IPS-NIHi7 (cell line): ENCODE results near the gene ABCA5.
A peak's percentile ranks its signal among the peaks of the same experiment; 100 is the strongest.

Source experiments
- DNase-seq: peaks from one replicate; pipeline ENCODE4 v3.0.0; 2012; ENCODE audit warnings: mixed read lengths; ENCODE audit errors: extremely low spot score

Gene ABCA5

GRCh38 chr17:69268543-69269014, 58.4 kb downstream of the ABCA5 start:
- no peak for DNase-seq

GRCh38 chr17:69267219-69267618, 59.7 kb downstream of the ABCA5 start:
- no peak for DNase-seq

- DNase-seq, result no peak
Observed at GRCh38 chr17:69265873-69266272, 61.1 kb downstream of the ABCA5 start.

- DNase-seq, result no peak
Observed at GRCh38 chr17:69254187-69254586, 72.7 kb downstream of the ABCA5 start.

GRCh38 chr17:69250641-69251040, 76.3 kb downstream of the ABCA5 start:
- no peak for DNase-seq

GRCh38 chr17:69246726-69247375, 80.1 kb downstream of the ABCA5 start:
- DNase-seq, result peak; percentile 17

- no peak for DNase-seq
Observed at GRCh38 chr17:69246202-69246601, 80.7 kb downstream of the ABCA5 start.

GRCh38 chr17:69245617-69246016, 81.3 kb downstream of the ABCA5 start:
- no peak for DNase-seq

GRCh38 chr17:69239611-69240600, 87.0 kb downstream of the ABCA5 start:
- no peak for DNase-seq

- no peak for DNase-seq
Observed at GRCh38 chr17:69236946-69237345, 90.0 kb downstream of the ABCA5 start.

- no peak for DNase-seq
Observed at GRCh38 chr17:69236464-69236863, 90.5 kb downstream of the ABCA5 start.

- peak; percentile 80 for DNase-seq
Observed at GRCh38 chr17:69235338-69236058, 91.4 kb downstream of the ABCA5 start.

GRCh38 chr17:69232650-69233049, 94.3 kb downstream of the ABCA5 start:
- no peak for DNase-seq

GRCh38 chr17:69231521-69231920, 95.4 kb downstream of the ABCA5 start:
- no peak for DNase-seq

- DNase-seq, result no peak
Observed at GRCh38 chr17:69230939-69231338, 96.0 kb downstream of the ABCA5 start.

GRCh38 chr17:69228576-69228975, 98.4 kb downstream of the ABCA5 start, which contains the start of gene ABCA10:
ABCA10 (minus strand) TSS chr17:69228824; CDS start chr17:69225358, 3,466 bp downstream.
- no peak for DNase-seq

GRCh38 chr17:69228018-69228417, 98.9 kb downstream of the ABCA5 start:
- DNase-seq, result no peak

- DNase-seq, result no peak
Observed at GRCh38 chr17:69227541-69227940, 99.4 kb downstream of the ABCA5 start.

- no peak for DNase-seq
Observed at GRCh38 chr17:69223809-69224208, 103.1 kb downstream of the ABCA5 start.

GRCh38 chr17:69222707-69223258, 104.2 kb downstream of the ABCA5 start:
- no peak for DNase-seq

GRCh38 chr17:69220098-69220497, 106.8 kb downstream of the ABCA5 start:
- DNase-seq, result no peak

- DNase-seq, result no peak
Observed at GRCh38 chr17:69218986-69219385, 107.9 kb downstream of the ABCA5 start.
